GM12878 (cell line): Measurements from ENCODE around the gene SELENOS. TPM values are rescaled to one million over a fixed set of nuclear protein-coding genes. Genes with fewer than 3 reads are reported as not detected.

Experiments used
- ATAC-seq: fragments of 200-7000 bp; cut with Tn5 transposase; 3 replicates; pipeline ENCODE4 v1.9.1; 2020; ENCODE audit warnings: mild to moderate bottlenecking, moderate library complexity
- BruUV-seq: library from RNA; stranded (reverse); fragments of 400-500 nt; replicated peaks from 2 replicates; lab custom pipeline; 2021; lab: Mats Ljungman, UMichigan
- CTCF ChIA-PET: fragments of 300-600 bp; sonication (Branson Sonifier 250); formaldehyde crosslinking; extraction: SDS; loops from one replicate; lab custom pipeline; 2021; ENCODE audit warnings: inconsistent platforms; lab: Yijun Ruan, JAX
- POLR2A ChIA-PET: fragments of 350-600 bp; formaldehyde crosslinking; extraction: SDS; loops from one replicate; lab custom pipeline; 2021; ENCODE audit warnings: inconsistent platforms; lab: Charles Lee
- RAD21 ChIA-PET: fragments of 300-600 bp; sonication (Branson Sonifier 250); formaldehyde crosslinking; loops from one replicate; lab custom pipeline; 2023; ENCODE audit warnings: antibody characterized with exemption; ENCODE audit not compliant: unreplicated experiment; lab: Charles Lee
- SMC1A ChIA-PET: fragments of 300-600 bp; sonication (Branson Sonifier 250); formaldehyde crosslinking; loops from one replicate; lab custom pipeline; 2023; ENCODE audit not compliant: unreplicated experiment, uncharacterized antibody; lab: Charles Lee
- DNase-seq: peaks from one replicate; pipeline ENCODE4 v3.0.0-alpha.2; 2011; ENCODE audit warnings: low read depth, low spot score
- FAIRE-seq: peaks from 3 replicates; lab custom pipeline; 2011; peaks lifted over from hg19 to GRCh38; lab: Jason Lieb, UNC
- H2AFZ ChIP-seq: 2 replicates; pipeline ENCODE4 v1.6.0; 2011; ENCODE audit warnings: low read depth, low read length, control low read depth; ENCODE audit not compliant: control insufficient read depth
- H3K27ac ChIP-seq: 2 replicates; pipeline ENCODE4 v1.5.1; 2011; ENCODE audit warnings: control low read depth; ENCODE audit not compliant: control insufficient read depth, insufficient read depth
- H3K27me3 ChIP-seq, 2 experiments: replicated peaks in 1 of 2; 2 replicates each; pipeline versions ENCODE4 v1.6.0 to v1.6.1; 2011; ENCODE audit warnings: low read length in 1 of 2; ENCODE audit not compliant: control insufficient read depth in 2 of 2, insufficient read depth in 2 of 2
- H3K36me3 ChIP-seq, 2 experiments: 2 replicates each; pipeline ENCODE4 v1.5.1; 2011; ENCODE audit warnings: low read length in 1 of 2; ENCODE audit not compliant: control insufficient read depth in 2 of 2, insufficient read depth in 2 of 2
- H3K4me1 ChIP-seq: 2 replicates; pipeline ENCODE4 v1.6.1; 2011; ENCODE audit warnings: mild to moderate bottlenecking, low read length, moderate library complexity, mixed read lengths; ENCODE audit not compliant: control insufficient read depth, insufficient read depth
- H3K4me2 ChIP-seq: 2 replicates; pipeline ENCODE4 v1.6.0; 2011; ENCODE audit warnings: control low read depth; ENCODE audit not compliant: control insufficient read depth, insufficient read depth
- H3K4me3 ChIP-seq: fragments of 200-600 bp; sonication (generic); 2 replicates; pipeline ENCODE4 v1.5.1; 2016
- H3K79me2 ChIP-seq: 2 replicates; pipeline ENCODE4 v1.6.0; 2011; ENCODE audit warnings: low read length; ENCODE audit not compliant: control insufficient read depth, insufficient read depth
- H3K9ac ChIP-seq: 2 replicates; pipeline ENCODE4 v1.8.0; 2011; ENCODE audit warnings: low read length, control low read depth, mixed read lengths; ENCODE audit not compliant: control insufficient read depth, insufficient read depth
- H3K9me3 ChIP-seq: replicated peaks from 3 replicates; pipeline ENCODE4 v1.5.1; 2011; ENCODE audit warnings: mild to moderate bottlenecking, low read length; ENCODE audit not compliant: control insufficient read depth, insufficient read depth
- H4K20me1 ChIP-seq: 2 replicates; pipeline ENCODE4 v1.6.0; 2011; ENCODE audit not compliant: control insufficient read depth, insufficient read depth
- NFXL1 ChIP-seq: fragments of 450-650 bp; IDR thresholded peaks from 2 replicates; pipeline ENCODE4 v1.6.1; 2017; ENCODE audit warnings: antibody characterized with exemption, mild to moderate bottlenecking, borderline replicate concordance
- RCOR1 ChIP-seq: conservative IDR thresholded peaks from 2 replicates; pipeline ENCODE4 v1.6.1; 2012; ENCODE audit warnings: low read depth, low read length, improper control_type of control experiment
- WGBS: methylation state at CpG from one replicate; pipeline ENCODE4 v1.1.6; 2016; ENCODE audit warnings: low lambda C conversion rate; ENCODE audit not compliant: insufficient replicate concordance, insufficient coverage; ENCODE audit errors: missing lambda C conversion rate; 5-methylcytosine and 5-hydroxymethylcytosine counted together
- in situ Hi-C: fragments of 300-500 bp; cut with MboI; formaldehyde crosslinking; loops from 9 replicates; pipeline ENCODE4 v1.14.3; 2018; ENCODE audit warnings: mixed read lengths
- intact Hi-C: fragments of 100-400 bp; cut with micrococcal nuclease; formaldehyde crosslinking; loops from one replicate; pipeline ENCODE4 v1.14.2; 2022; ENCODE audit not compliant: unreplicated experiment
- polyA plus RNA-seq, 11 experiments: library from polyadenylated mRNA; depleted of rRNA in 4 of 11; unstranded in 6 of 11; stranded (reverse) in 5 of 11; fragments of >200 nt; fragmentation: Nextera tagmentation in 4 of 11; fragmentation: Illumina TruSeq in 1 of 11; extraction: Ambion mirVana in 4 of 11; extraction: Trizol in 1 of 11; gene quantifications; 1 replicate in 1 of 11; 2 replicates in 10 of 11; pipeline versions ENCODE4 v1.2.1 to v1.2.3, GENCODE V29; 2011 to 2016; ENCODE audit warnings: inconsistent platforms in 2 of 11, missing spikeins in 2 of 11, low read depth in 1 of 11
- total RNA-seq, 4 experiments: library from RNA; depleted of rRNA in 3 of 4; stranded (reverse); fragments of >200 nt in 3 of 4; fragmentation: Illumina TruSeq in 1 of 4; extraction: Trizol in 1 of 4; gene quantifications; 2 replicates each; pipeline versions ENCODE4 v1.2.1 to v1.2.3, GENCODE V29; 2013 to 2021
- TF ChIP-seq, protein P1 (sequence below): fragments of 450-650 bp; IDR thresholded peaks from 2 replicates; pipeline ENCODE4 v1.6.1; 2018; ENCODE audit warnings: mild to moderate bottlenecking, low read depth, moderate library complexity; ENCODE audit not compliant: partially characterized antibody

The SELENOS gene
- total and polyA plus RNA-seq, 10 of the 15 experiments (the other 5 are each of a cell fraction or from before 2014, with no cell fraction given): 25.8 to 90.1 (median 37.3) TPM

GRCh38 chr15:101322854-101323477 lies 45.7 kb upstream of the SELENOS start (continued):
- no peak for TF ChIP-seq NFXL1

GRCh38 chr15:101322016-101322695 lies 44.9 kb upstream of the SELENOS start:
- ChIA-PET POLR2A (no interaction called here), CTCF (interaction anchor here (1.0 kb wide), 1 partner anchor 15 kb away, joined by 3 read pairs; no protein-coding TSS in a partner anchor)

More at GRCh38 chr15:101322016-101322695, 44.9 kb upstream of the SELENOS start:
- H3K4me3 ChIP-seq: no peak overlapping the region
- TF ChIP-seq, protein P1, sequence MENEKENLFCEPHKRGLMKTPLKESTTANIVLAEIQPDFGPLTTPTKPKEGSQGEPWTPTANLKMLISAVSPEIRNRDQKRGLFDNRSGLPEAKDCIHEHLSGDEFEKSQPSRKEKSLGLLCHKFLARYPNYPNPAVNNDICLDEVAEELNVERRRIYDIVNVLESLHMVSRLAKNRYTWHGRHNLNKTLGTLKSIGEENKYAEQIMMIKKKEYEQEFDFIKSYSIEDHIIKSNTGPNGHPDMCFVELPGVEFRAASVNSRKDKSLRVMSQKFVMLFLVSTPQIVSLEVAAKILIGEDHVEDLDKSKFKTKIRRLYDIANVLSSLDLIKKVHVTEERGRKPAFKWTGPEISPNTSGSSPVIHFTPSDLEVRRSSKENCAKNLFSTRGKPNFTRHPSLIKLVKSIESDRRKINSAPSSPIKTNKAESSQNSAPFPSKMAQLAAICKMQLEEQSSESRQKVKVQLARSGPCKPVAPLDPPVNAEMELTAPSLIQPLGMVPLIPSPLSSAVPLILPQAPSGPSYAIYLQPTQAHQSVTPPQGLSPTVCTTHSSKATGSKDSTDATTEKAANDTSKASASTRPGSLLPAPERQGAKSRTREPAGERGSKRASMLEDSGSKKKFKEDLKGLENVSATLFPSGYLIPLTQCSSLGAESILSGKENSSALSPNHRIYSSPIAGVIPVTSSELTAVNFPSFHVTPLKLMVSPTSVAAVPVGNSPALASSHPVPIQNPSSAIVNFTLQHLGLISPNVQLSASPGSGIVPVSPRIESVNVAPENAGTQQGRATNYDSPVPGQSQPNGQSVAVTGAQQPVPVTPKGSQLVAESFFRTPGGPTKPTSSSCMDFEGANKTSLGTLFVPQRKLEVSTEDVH: no peak
- no peak for TF ChIP-seq RCOR1
- no peaks in the 10 kb centered on the region for H4K20me1 ChIP-seq
- no TSS peak for BruUV-seq
- 32% methylated on average over 21 of the region's 21 CpGs for WGBS
- no peaks in the 10 kb centered on the region for H3K9me3 ChIP-seq
- in situ Hi-C loops: no loop called here
- intact Hi-C loops: no loop called here
- H3K4me2 ChIP-seq: no peak overlapping the region
- H3K9ac ChIP-seq: no peak overlapping the region
- no peak for DNase-seq
- H3K36me3 ChIP-seq: no peaks in the 10 kb centered on the region
- peaks cover 6% of the 10 kb centered on the region in 2 experiments for H3K27me3 ChIP-seq
- H3K27ac ChIP-seq: no peak overlapping the region
- ChIA-PET SMC1A (no interaction called here), RAD21 (no interaction called here)
- no peak overlapping the region for H2AFZ ChIP-seq
- no peaks in the 10 kb centered on the region for H3K4me1 ChIP-seq
- FAIRE-seq: no peak
- ATAC-seq: no peak
- H3K79me2 ChIP-seq: no peaks in the 10 kb centered on the region
